ENCODE data around the gene CIB1. TPM values are rescaled to one million over a fixed set of nuclear protein-coding genes. Genes with fewer than 3 reads are reported as not detected.

The CIB1 gene
- polyA plus RNA-seq, 2 of the 4 experiments (the other 2 are of a cell fraction) = 84.1 to 120 TPM

- TF ChIP-seq, protein P1, sequence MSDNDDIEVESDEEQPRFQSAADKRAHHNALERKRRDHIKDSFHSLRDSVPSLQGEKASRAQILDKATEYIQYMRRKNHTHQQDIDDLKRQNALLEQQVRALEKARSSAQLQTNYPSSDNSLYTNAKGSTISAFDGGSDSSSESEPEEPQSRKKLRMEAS (IDR thresholded peaks at IDR 0.05) = peak; percentile 95
- TF ChIP-seq EHMT2 (IDR thresholded peaks at IDR 0.05; ENCODE audit: low read depth) = no peak
- TF ChIP-seq HOXB5 (CRISPR knock-in tag; IDR thresholded peaks at IDR 0.05) = peak; percentile 23; the same call in 1 of the 2 replicates
- peak; percentile 54; the same call in 1 of the 2 replicates for TF ChIP-seq RFX5 (IDR thresholded peaks at IDR 0.05)
Measured at GRCh38 chr15:90265271-90266060, 31.7 kb upstream of the CIB1 start, which contains the start of gene NGRN (continued).

DNA sequence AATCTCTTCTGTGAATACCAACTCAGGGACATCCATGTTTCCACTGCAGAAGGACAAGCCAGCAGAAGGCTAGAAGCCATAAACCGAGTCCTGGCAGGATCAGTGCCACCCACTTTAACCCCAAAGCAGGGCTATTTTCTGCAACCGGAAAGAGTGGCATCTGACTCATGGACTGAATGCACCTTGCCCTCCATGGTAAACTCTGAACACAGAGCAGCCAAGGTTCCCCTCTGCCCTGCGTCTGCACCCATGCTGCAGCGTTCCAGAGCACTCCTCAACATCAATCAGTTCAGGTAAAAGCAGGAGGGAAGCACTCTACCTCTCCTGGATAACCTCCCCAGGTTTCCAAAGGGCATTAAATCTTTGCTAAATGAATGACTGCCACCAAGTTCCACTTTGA, 30.9 kb upstream of the CIB1 start:
- peak; percentile 7 to 9; a peak in 3 of 6 replicates for ATAC-seq
- Histone ChIP-seq H3K4me3 (peak overlapping the region; percentile 77), H3K9me3 (no peaks in the 10 kb centered on the region), H3K4me2 (peak overlapping the region; percentile 88), H3K4me1 (peaks cover 34% of the 10 kb centered on the region), H3K27ac (peak overlapping the region; percentile 86 to 97)
- no peak for FAIRE-seq
- 14% methylated on average over 4 of the region's 4 CpGs for WGBS (ENCODE audit: missing lambda C conversion rate)
- peak; percentile 43 for TF ChIP-seq POLR2A (IDR thresholded peaks at IDR 0.05; ENCODE audit: low read length)
- no peak for TF ChIP-seq NR3C1 (IDR thresholded peaks at IDR 0.05)
- TF ChIP-seq EHF (CRISPR knock-in tag; IDR thresholded peaks at IDR 0.05) = no peak
- TF ChIP-seq SREBF2 (IDR thresholded peaks at IDR 0.05) = no peak
- no peak for TF ChIP-seq TP53 (CRISPR knock-in tag; IDR thresholded peaks at IDR 0.05)
- TF ChIP-seq MYC (IDR thresholded peaks at IDR 0.05; ENCODE audit: borderline replicate concordance, low read length) = 0 out of 2 replicates have a peak, but pooled peaks have one; percentile 31
- no peak for TF ChIP-seq NFE2L2 (conservative IDR thresholded peaks at IDR 0.05; ENCODE audit: low read length)
- TF ChIP-seq PBX3 (IDR thresholded peaks at IDR 0.05) = no peak
- no peak for TF ChIP-seq FOSL2 (IDR thresholded peaks at IDR 0.05)
- peak; percentile 40 for TF ChIP-seq FOSL2 (CRISPR knock-in tag; IDR thresholded peaks at IDR 0.05)
- ChIA-PET POLR2A (no interaction called here), CTCF (interaction anchor here (1.0 kb wide), 1 partner anchor 29 kb away, joined by 4 read pairs; no protein-coding TSS in a partner anchor)
- peak; percentile 18 to 36 for DNase-seq (ENCODE audit: low read depth in 1 of 2, low spot score in 1 of 2)

GRCh38 chr15:90262426-90262825, 28.7 kb upstream of the CIB1 start:
- Histone ChIP-seq H3K4me3 (no peak overlapping the region), H3K4me1 (peaks cover 17% of the 10 kb centered on the region), H3K9me3 (no peaks in the 10 kb centered on the region), H3K27ac (peak overlapping the region in 1 of 2 experiments; percentile 22; a peak in 2 of 6 replicates), H3K4me2 (no peak overlapping the region)
- ChIA-PET POLR2A (interaction anchor here (1.3 to 2.1 kb wide), 3 partner anchors 11 to 29 kb away, joined by 3 to 11 read pairs (median 9); partner anchors contain the start of genes CIB1, GDPGP1 and TTLL13), CTCF (interaction anchor here (0.8 to 2.7 kb wide), 9 partner anchors 8 to 119 kb away, joined by 3 to 14 read pairs (median 5); partner anchors contain the start of gene TTLL13)
- DNase-seq (ENCODE audit: low read depth in 1 of 2, low spot score in 1 of 2) (no peak), ATAC-seq (no peak), FAIRE-seq (no peak)
- TF ChIP-seq CHD4 (IDR thresholded peaks at IDR 0.05; ENCODE audit: borderline replicate concordance) (no peak), ESRRA (IDR thresholded peaks at IDR 0.05; ENCODE audit: borderline replicate concordance, low read length) (no peak), RAD21 (conservative IDR thresholded peaks at IDR 0.05 in 1 of 2, IDR thresholded peaks at IDR 0.05 in 1 of 2) (no peak), TP53 (CRISPR knock-in tag; IDR thresholded peaks at IDR 0.05) (no peak), HDAC2 (IDR thresholded peaks at IDR 0.05) (no peak), NPAS2 (CRISPR knock-in tag; IDR thresholded peaks at IDR 0.05; ENCODE audit: borderline replicate concordance) (no peak), PBX3 (IDR thresholded peaks at IDR 0.05) (no peak), POLR2AphosphoS2 (conservative IDR thresholded peaks at IDR 0.05; ENCODE audit: low read length) (no peak), JUN (IDR thresholded peaks at IDR 0.05) (no peak), POLR2A (IDR thresholded peaks at IDR 0.05; ENCODE audit: low read length) (no peak), NR3C1 (IDR thresholded peaks at IDR 0.05) (no peak), CBX2 (IDR thresholded peaks at IDR 0.05; ENCODE audit: borderline replicate concordance, low read depth) (no peak)
- TF ChIP-seq, protein P2, sequence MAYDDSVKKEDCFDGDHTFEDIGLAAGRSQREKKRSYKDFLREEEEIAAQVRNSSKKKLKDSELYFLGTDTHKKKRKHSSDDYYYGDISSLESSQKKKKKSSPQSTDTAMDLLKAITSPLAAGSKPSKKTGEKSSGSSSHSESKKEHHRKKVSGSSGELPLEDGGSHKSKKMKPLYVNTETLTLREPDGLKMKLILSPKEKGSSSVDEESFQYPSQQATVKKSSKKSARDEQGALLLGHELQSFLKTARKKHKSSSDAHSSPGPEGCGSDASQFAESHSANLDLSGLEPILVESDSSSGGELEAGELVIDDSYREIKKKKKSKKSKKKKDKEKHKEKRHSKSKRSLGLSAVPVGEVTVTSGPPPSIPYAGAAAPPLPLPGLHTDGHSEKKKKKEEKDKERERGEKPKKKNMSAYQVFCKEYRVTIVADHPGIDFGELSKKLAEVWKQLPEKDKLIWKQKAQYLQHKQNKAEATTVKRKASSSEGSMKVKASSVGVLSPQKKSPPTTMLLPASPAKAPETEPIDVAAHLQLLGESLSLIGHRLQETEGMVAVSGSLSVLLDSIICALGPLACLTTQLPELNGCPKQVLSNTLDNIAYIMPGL (CRISPR knock-in tag; IDR thresholded peaks at IDR 0.05; ENCODE audit: borderline replicate concordance) = no peak
- TF ChIP-seq, protein P3, sequence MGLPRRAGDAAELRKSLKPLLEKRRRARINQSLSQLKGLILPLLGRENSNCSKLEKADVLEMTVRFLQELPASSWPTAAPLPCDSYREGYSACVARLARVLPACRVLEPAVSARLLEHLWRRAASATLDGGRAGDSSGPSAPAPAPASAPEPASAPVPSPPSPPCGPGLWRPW (IDR thresholded peaks at IDR 0.05) = no peak
- WGBS (ENCODE audit: missing lambda C conversion rate) = 80% methylated on average over 5 of the region's 5 CpGs

Data from A549 (cell line).